ENCODE results near the gene ZNF618.

ZNF618 gene

GRCh38 chr9:113935677-113936380 lies 59.7 kb downstream of the ZNF618 start:
- no peak for TF ChIP-seq CTCF (IDR thresholded peaks at IDR 0.05; ENCODE audit: insufficient read depth, low read depth, low read length, missing control alignments)
- DNase-seq (ENCODE audit: low read depth): no peak
- H3K4me3 ChIP-seq (ENCODE audit: low read length): no peak overlapping the region

DNA sequence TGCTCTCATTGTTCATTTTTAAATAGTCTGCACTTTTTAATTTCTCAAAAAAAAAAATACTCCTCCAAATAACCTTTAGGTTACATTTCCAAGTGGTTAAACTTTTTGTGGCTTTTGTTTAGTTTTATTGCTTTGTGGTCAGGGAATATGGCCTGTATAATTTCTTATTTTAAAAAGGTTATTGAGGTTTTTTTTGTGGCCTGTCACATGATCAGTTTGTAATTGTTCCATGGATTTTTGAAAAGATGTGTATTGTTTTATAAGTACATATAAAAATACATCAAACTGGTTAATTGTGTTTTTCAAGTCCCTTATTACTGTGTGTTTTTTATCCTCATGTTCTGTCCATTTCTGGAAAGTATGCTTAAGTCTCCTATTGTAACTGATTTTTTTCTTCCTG lies 64.0 kb downstream of the ZNF618 start:
- no peak overlapping the region for H3K4me3 ChIP-seq (ENCODE audit: low read length)
- DNase-seq (ENCODE audit: low read depth): no peak
- TF ChIP-seq CTCF (IDR thresholded peaks at IDR 0.05; ENCODE audit: insufficient read depth, low read depth, low read length, missing control alignments): no peak

GRCh38 chr9:113941056-113941455 lies 64.9 kb downstream of the ZNF618 start:
- no peak for TF ChIP-seq CTCF (IDR thresholded peaks at IDR 0.05; ENCODE audit: insufficient read depth, low read depth, low read length, missing control alignments)
- no peak for DNase-seq (ENCODE audit: low read depth)
- H3K4me3 ChIP-seq (ENCODE audit: low read length): no peak overlapping the region

GRCh38 chr9:113941526-113941925 lies 65.4 kb downstream of the ZNF618 start:
- no peak for DNase-seq (ENCODE audit: low read depth)
- no peak for TF ChIP-seq CTCF (IDR thresholded peaks at IDR 0.05; ENCODE audit: insufficient read depth, low read depth, low read length, missing control alignments)
- H3K4me3 ChIP-seq (ENCODE audit: low read length): no peak overlapping the region

DNA sequence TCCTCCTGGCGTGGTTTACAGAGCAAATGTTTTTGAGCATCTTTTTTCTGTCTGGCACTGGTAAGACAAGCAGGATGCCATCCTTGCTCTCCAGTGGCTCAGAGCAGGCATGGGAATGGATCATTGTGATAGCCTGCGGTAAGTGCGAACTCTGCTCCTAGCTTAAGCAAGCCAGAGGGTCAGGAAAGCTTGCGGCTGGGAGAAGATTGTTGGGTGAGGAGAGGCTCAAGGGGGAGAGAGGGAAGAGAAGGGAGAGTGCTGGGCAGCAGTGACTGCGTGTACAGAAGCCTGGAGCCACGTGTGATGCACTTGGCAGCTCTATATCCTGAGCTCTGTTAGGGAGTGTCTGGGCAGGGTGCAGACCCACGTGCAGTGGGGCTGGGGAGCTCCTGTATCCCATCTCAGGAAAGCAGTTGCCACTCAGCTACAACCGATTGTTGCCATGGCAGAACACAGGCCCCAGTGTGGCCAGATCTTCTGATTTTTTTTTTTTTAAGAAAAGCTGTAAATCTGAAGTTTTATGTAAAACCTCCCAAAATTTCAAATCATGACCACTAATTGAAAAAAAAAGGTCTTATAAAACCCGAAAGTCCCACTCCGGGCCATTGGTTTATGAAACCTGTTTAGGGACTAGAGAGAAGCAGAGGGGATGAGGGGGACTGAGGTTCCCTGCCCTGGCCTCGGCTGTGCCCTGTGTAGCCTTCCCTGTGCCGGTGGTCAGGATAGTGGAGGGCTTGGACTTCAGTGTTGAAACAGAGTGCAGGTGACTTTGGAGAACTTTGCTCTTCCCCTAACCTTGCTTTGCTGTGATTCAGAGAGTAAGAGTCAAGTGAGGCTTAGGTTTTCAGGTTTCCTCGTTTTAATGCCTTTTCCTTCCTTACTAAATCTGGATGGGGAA lies 67.3 kb downstream of the ZNF618 start:
- TF ChIP-seq CTCF (IDR thresholded peaks at IDR 0.05; ENCODE audit: insufficient read depth, low read depth, low read length, missing control alignments): no peak

DNA sequence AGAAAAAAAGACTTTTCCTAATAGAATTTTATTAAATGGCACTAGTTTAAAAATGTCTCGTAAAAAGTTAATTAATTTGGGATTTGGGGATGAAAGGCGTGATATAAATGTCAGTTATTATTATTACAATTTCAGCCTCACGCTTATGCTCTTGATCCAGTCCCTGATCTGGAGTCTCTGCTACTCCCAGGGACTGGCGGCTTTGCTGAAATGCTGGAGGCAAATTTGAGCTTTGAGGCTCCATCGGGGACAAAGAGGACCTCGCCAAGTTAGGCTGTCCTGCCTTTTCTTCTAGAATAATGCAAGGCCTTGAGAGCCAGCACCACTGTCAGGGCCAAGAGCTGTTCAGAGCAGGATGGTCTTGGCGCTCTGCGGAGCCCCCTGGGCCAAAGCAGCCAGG lies 69.7 kb downstream of the ZNF618 start:
- no peak overlapping the region for H3K4me3 ChIP-seq (ENCODE audit: low read length)
- no peak for TF ChIP-seq CTCF (IDR thresholded peaks at IDR 0.05; ENCODE audit: insufficient read depth, low read depth, low read length, missing control alignments)
- DNase-seq (ENCODE audit: low read depth): no peak

More for the DNA sequence above, 67.3 kb downstream of the ZNF618 start:
- no peak for DNase-seq (ENCODE audit: low read depth)
- H3K4me3 ChIP-seq (ENCODE audit: low read length): no peak overlapping the region

All from epithelial cell of esophagus (primary cell).